ENCODE measurements around the gene KCNIP3. TPM values are rescaled to one million over a fixed set of nuclear protein-coding genes. Genes with fewer than 3 reads are reported as not detected.

The KCNIP3 gene
- total and polyA plus RNA-seq, 2 donors (not counting 1 experiment from before 2014, with no cell fraction given), result not detected

- DNase-seq (no peak), ATAC-seq (ENCODE audit: low read depth) (no peak)
- no peaks in the 10 kb centered on the region for H3K4me1 Mint-ChIP-seq
- intact Hi-C loops (cut with micrococcal nuclease), result no loop called here
- Histone ChIP-seq H3K79me2 (ENCODE audit: control insufficient read depth, insufficient read depth, low read length) (no peaks in the 10 kb centered on the region), H3K36me3 (replicated peaks in 1 of 2; ENCODE audit: control extremely low read depth in 1 of 2, control insufficient read depth in 1 of 2, extremely low read depth in 1 of 2, insufficient read depth in 2 of 2, low read length in 1 of 2) (no peaks in the 10 kb centered on the region), H3K27me3 (replicated peaks in 1 of 4; ENCODE audit: control extremely low read depth in 1 of 4, control insufficient read depth in 3 of 4, insufficient read depth in 4 of 4, low read length in 3 of 4) (peaks cover 0 to 9% (median 0%) of the 10 kb centered on the region in 4 experiments), H3K4me2 (replicated peaks; ENCODE audit: low read depth, low read length, poor library complexity, severe bottlenecking) (no peak overlapping the region), H3K4me3 (ENCODE audit: control extremely low read depth in 1 of 5, extremely low read depth in 1 of 5, insufficient read depth in 1 of 5, low read depth in 2 of 5, low read length in 4 of 5) (no peak overlapping the region), H3K9me3 (ENCODE audit: control extremely low read depth in 1 of 3, control insufficient read depth in 2 of 3, insufficient read depth in 1 of 3, low read length in 2 of 3) (peaks cover 0 to 3% (median 0%) of the 10 kb centered on the region in 3 donors), H3K9ac (ENCODE audit: low read length) (no peak overlapping the region), H4K20me1 (ENCODE audit: control insufficient read depth, insufficient read depth, low read length, poor library complexity, severe bottlenecking) (no peaks in the 10 kb centered on the region), H3K4me1 (ENCODE audit: control insufficient read depth in 2 of 2, insufficient read depth in 2 of 2, low read length in 2 of 2) (no peaks in the 10 kb centered on the region), H3K27ac (ENCODE audit: low read length in 2 of 2) (no peak overlapping the region), H2AFZ (ENCODE audit: insufficient read depth, low read depth, low read length, poor library complexity, severe bottlenecking) (no peak overlapping the region)
- 89% methylated on average over 9 of the region's 11 CpGs for WGBS (ENCODE audit: insufficient coverage)
- H3K27ac Mint-ChIP-seq, result no peak overlapping the region
- H3K4me3 Mint-ChIP-seq, result no peak overlapping the region
- no peaks in the 10 kb centered on the region for H3K9me3 Mint-ChIP-seq (ENCODE audit: insufficient read depth)
- no peak for TF ChIP-seq EZH2 (IDR thresholded peaks at IDR 0.05; ENCODE audit: borderline replicate concordance, insufficient read depth, low read depth, low read length, poor library complexity, severe bottlenecking)
- TF ChIP-seq, protein P1, sequence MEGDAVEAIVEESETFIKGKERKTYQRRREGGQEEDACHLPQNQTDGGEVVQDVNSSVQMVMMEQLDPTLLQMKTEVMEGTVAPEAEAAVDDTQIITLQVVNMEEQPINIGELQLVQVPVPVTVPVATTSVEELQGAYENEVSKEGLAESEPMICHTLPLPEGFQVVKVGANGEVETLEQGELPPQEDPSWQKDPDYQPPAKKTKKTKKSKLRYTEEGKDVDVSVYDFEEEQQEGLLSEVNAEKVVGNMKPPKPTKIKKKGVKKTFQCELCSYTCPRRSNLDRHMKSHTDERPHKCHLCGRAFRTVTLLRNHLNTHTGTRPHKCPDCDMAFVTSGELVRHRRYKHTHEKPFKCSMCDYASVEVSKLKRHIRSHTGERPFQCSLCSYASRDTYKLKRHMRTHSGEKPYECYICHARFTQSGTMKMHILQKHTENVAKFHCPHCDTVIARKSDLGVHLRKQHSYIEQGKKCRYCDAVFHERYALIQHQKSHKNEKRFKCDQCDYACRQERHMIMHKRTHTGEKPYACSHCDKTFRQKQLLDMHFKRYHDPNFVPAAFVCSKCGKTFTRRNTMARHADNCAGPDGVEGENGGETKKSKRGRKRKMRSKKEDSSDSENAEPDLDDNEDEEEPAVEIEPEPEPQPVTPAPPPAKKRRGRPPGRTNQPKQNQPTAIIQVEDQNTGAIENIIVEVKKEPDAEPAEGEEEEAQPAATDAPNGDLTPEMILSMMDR (IDR thresholded peaks at IDR 0.05), result no peak
- ChIA-PET CTCF (no interaction called here), POLR2A (no interaction called here)
- H3K27me3 Mint-ChIP-seq, result peaks cover 4% of the 10 kb centered on the region
Measured at GRCh38 chr2:95333888-95334338, 36.8 kb downstream of the KCNIP3 start.

DNA sequence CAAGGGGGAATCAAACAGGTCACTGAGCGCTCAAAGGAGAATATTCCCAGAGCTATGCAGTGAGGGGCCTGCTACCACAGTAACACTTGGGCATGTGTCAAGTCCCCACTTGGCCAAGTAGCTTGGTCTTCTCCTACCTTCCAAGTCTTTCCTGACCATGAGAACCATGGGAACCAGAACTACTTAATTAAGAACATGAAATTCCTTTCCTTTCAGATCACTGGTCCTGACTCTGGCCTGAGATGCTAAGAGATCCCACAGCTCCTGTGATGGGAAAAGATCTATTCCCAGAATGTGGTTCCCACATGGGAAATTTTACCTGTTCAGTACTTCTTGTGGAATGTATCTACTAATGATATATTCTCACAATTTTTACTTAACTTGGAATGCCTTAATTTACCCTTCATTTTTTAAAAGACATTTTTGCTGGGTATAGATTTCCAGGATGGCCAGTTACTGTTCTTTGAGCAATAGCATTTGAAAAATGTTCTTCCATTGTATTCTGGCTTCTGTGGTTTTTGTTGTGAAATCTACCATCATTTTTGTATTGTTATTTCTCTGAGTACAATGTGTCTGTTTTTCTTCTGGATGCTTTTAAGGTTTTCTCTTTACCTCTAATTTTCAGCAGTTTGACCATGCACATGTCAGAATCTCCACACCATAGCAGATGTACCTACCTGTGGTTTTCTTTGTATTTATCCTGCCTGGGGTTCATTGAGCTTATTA lies 37.9 kb downstream of the KCNIP3 start:
- Histone ChIP-seq H3K36me3 (replicated peaks in 1 of 2; ENCODE audit: control extremely low read depth in 1 of 2, control insufficient read depth in 1 of 2, extremely low read depth in 1 of 2, insufficient read depth in 2 of 2, low read length in 1 of 2) (no peaks in the 10 kb centered on the region), H3K4me2 (replicated peaks; ENCODE audit: low read depth, low read length, poor library complexity, severe bottlenecking) (no peak overlapping the region), H2AFZ (ENCODE audit: insufficient read depth, low read depth, low read length, poor library complexity, severe bottlenecking) (no peak overlapping the region), H3K4me1 (ENCODE audit: control insufficient read depth in 2 of 2, insufficient read depth in 2 of 2, low read length in 2 of 2) (no peaks in the 10 kb centered on the region), H3K27me3 (replicated peaks in 1 of 4; ENCODE audit: control extremely low read depth in 1 of 4, control insufficient read depth in 3 of 4, insufficient read depth in 4 of 4, low read length in 3 of 4) (peaks cover 0 to 9% (median 0%) of the 10 kb centered on the region in 4 experiments), H3K27ac (ENCODE audit: low read length in 2 of 2) (no peak overlapping the region), H3K79me2 (ENCODE audit: control insufficient read depth, insufficient read depth, low read length) (no peaks in the 10 kb centered on the region), H3K9me3 (ENCODE audit: control extremely low read depth in 1 of 3, control insufficient read depth in 2 of 3, insufficient read depth in 1 of 3, low read length in 2 of 3) (peaks cover 0 to 3% (median 0%) of the 10 kb centered on the region in 3 donors), H4K20me1 (ENCODE audit: control insufficient read depth, insufficient read depth, low read length, poor library complexity, severe bottlenecking) (no peaks in the 10 kb centered on the region), H3K9ac (ENCODE audit: low read length) (no peak overlapping the region), H3K4me3 (ENCODE audit: control extremely low read depth in 1 of 5, extremely low read depth in 1 of 5, insufficient read depth in 1 of 5, low read depth in 2 of 5, low read length in 4 of 5) (no peak overlapping the region)
- TF ChIP-seq EZH2 (IDR thresholded peaks at IDR 0.05; ENCODE audit: borderline replicate concordance, insufficient read depth, low read depth, low read length, poor library complexity, severe bottlenecking), result no peak
- TF ChIP-seq, protein P1 (IDR thresholded peaks at IDR 0.05), result no peak
- WGBS (ENCODE audit: insufficient coverage), result 90% methylated on average over 1 of the region's 1 CpG
- intact Hi-C loops (cut with micrococcal nuclease), result no loop called here
- H3K9me3 Mint-ChIP-seq (ENCODE audit: insufficient read depth), result no peaks in the 10 kb centered on the region
- ChIA-PET POLR2A (interaction anchor here (0.5 kb wide), 1 partner anchor 17 kb away, joined by 3 read pairs; no protein-coding TSS in a partner anchor), CTCF (interaction anchor here (2.5 kb wide), 1 partner anchor 10 kb away, joined by 9 read pairs; no protein-coding TSS in a partner anchor)
- no peak overlapping the region for H3K4me3 Mint-ChIP-seq
- H3K27ac Mint-ChIP-seq, result no peak overlapping the region
- no peaks in the 10 kb centered on the region for H3K4me1 Mint-ChIP-seq
- H3K27me3 Mint-ChIP-seq, result peaks cover 8% of the 10 kb centered on the region
- DNase-seq, result no peak
- no peak for ATAC-seq (ENCODE audit: low read depth)

Measured in B cell (primary cell).